Measurements from ENCODE around the gene PCED1B.
"Not testable (repeated sequence)": the region's sequence is repeated elsewhere in the genome, so short reads cannot be mapped to it uniquely, and the experiment has no call there.

Gene PCED1B

DNA sequence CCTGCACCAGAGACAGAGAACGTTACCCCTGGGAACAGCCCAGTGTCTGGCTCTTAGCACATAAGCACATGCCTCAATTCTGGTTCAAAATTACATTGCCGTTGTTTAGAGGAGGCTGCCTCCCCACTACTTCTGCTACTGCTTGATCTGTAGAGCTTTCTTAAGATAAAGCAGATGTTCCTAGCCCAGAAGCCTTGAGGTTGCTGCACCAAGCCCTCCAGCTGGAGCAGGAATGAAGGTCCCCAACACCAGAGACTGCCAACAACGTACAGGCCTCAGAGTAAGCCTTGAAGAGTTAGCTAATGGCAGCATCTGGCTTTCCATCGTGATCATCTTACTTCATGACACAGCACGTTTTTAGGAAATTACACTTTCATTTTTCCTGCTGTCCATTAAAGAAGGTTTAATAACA, 35.1 kb downstream of the PCED1B start:
- POLR2A ChIA-PET: no interaction called here
- H3K4me3 ChIP-seq (ENCODE audit: low read depth, low read length): no peak overlapping the region
- H3K27ac ChIP-seq (ENCODE audit: extremely low read depth, low read depth, low read length): no peak overlapping the region
- no peaks in the 10 kb centered on the region for H3K36me3 ChIP-seq (ENCODE audit: control insufficient read depth in 2 of 2, insufficient read depth in 1 of 2, low read length in 2 of 2)
- CTCF ChIA-PET: no interaction called here
- H3K9me3 ChIP-seq (ENCODE audit: control insufficient read depth, insufficient read depth, low read depth, low read length): no peaks in the 10 kb centered on the region
- TF ChIP-seq ZNF366 (tag by site-specific recombination; conservative IDR thresholded peaks at IDR 0.05) (no peak), ZNF37A (tag by site-specific recombination; IDR thresholded peaks at IDR 0.05) (no peak), SP2 (tag by site-specific recombination; IDR thresholded peaks at IDR 0.05) (no peak), ZSCAN23 (tag by site-specific recombination; IDR thresholded peaks at IDR 0.05) (no peak), ZNF571 (tag by site-specific recombination; IDR thresholded peaks at IDR 0.05) (no peak), KLF7 (tag by site-specific recombination; IDR thresholded peaks at IDR 0.05; ENCODE audit: borderline replicate concordance) (no peak), ZBTB17 (tag by site-specific recombination; IDR thresholded peaks at IDR 0.05) (no peak), ZNF140 (tag by site-specific recombination; IDR thresholded peaks at IDR 0.05) (no peak), ZFP69B (tag by site-specific recombination; IDR thresholded peaks at IDR 0.05) (no peak), BCL11A (tag by site-specific recombination; IDR thresholded peaks at IDR 0.05; ENCODE audit: low read depth) (no peak)
- TF ChIP-seq, protein P1, sequence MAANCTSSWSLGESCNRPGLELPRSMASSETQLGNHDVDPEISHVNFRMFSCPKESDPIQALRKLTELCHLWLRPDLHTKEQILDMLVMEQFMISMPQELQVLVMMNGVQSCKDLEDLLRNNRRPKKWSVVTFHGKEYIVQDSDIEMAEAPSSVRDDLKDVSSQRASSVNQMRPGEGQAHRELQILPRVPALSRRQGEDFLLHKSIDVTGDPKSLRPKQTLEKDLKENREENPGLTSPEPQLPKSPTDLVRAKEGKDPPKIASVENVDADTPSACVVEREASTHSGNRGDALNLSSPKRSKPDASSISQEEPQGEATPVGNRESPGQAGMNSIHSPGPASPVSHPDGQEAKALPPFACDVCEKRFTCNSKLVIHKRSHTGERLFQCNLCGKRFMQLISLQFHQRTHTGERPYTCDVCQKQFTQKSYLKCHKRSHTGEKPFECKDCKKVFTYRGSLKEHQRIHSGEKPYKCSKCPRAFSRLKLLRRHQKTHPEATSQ (tag by site-specific recombination; IDR thresholded peaks at IDR 0.05): no peak
- TF ChIP-seq, protein P2, sequence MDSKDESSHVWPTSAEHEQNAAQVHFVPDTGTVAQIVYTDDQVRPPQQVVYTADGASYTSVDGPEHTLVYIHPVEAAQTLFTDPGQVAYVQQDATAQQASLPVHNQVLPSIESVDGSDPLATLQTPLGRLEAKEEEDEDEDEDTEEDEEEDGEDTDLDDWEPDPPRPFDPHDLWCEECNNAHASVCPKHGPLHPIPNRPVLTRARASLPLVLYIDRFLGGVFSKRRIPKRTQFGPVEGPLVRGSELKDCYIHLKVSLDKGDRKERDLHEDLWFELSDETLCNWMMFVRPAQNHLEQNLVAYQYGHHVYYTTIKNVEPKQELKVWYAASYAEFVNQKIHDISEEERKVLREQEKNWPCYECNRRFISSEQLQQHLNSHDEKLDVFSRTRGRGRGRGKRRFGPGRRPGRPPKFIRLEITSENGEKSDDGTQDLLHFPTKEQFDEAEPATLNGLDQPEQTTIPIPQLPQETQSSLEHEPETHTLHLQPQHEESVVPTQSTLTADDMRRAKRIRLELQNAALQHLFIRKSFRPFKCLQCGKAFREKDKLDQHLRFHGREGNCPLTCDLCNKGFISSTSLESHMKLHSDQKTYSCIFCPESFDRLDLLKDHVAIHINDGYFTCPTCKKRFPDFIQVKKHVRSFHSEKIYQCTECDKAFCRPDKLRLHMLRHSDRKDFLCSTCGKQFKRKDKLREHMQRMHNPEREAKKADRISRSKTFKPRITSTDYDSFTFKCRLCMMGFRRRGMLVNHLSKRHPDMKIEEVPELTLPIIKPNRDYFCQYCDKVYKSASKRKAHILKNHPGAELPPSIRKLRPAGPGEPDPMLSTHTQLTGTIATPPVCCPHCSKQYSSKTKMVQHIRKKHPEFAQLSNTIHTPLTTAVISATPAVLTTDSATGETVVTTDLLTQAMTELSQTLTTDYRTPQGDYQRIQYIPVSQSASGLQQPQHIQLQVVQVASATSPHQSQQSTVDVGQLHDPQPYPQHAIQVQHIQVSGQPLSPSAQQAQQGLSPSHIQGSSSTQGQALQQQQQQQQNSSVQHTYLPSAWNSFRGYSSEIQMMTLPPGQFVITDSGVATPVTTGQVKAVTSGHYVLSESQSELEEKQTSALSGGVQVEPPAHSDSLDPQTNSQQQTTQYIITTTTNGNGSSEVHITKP (tag by site-specific recombination; IDR thresholded peaks at IDR 0.05): no peak
- no peaks in the 10 kb centered on the region for H3K4me1 ChIP-seq (ENCODE audit: control insufficient read depth, insufficient read depth, low read length)

DNA sequence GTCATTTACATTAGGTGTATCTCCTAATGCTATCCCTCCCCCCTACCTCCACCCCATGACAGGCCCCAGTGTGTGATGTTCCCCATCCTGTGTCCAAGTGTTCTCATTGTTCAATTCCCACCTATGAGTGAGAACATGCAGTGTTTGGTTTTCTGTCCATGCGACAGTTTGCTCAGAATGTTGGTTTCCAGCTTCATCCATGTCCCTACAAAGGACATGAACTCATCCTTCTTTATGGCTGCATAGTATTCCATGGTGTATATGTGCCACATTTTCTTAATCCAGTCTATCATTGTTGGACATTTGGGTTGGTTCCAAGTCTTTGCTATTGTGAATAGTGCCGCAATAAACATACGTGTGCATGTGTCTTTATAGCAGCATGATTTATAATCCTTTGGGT, 37.9 kb downstream of the PCED1B start:
- H3K9me3 ChIP-seq (ENCODE audit: control insufficient read depth, insufficient read depth, low read depth, low read length); H3K4me1 ChIP-seq (ENCODE audit: control insufficient read depth, insufficient read depth, low read length); H3K4me3 ChIP-seq (ENCODE audit: low read depth, low read length); H3K36me3 ChIP-seq (ENCODE audit: control insufficient read depth in 2 of 2, insufficient read depth in 1 of 2, low read length in 2 of 2); CTCF ChIA-PET; POLR2A ChIA-PET; H3K27ac ChIP-seq (ENCODE audit: extremely low read depth, low read depth, low read length): not testable (repeated sequence)
- TF ChIP-seq, protein P3, sequence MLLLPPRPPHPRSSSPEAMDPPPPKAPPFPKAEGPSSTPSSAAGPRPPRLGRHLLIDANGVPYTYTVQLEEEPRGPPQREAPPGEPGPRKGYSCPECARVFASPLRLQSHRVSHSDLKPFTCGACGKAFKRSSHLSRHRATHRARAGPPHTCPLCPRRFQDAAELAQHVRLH (tag by site-specific recombination; IDR thresholded peaks at IDR 0.05): 0 out of 2 replicates have a peak, but pooled peaks have one; percentile 15
- peak; percentile 92 for TF ChIP-seq ZNF146 (tag by site-specific recombination; IDR thresholded peaks at IDR 0.05)

DNA sequence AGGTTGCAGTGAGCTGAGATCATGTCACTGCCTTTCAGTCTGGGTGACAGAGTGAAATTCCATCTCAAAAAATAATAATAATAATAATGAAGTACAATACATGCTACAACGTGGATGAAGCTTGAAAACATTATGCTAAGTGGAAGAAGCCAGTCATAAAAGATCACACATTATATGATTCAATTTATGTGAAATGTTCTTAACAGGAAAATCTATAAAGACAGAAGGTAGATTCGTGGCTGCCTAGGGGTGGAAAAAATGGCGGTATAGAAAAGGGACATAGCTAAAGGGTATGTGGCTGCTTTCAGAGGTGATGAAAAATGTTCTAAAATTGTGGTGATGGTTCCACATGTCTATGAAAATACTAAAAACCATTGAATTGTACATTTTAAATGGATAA, 41.3 kb downstream of the PCED1B start:
- POLR2A ChIA-PET: no interaction called here
- CTCF ChIA-PET: interaction anchor here (2.0 kb wide), 1 partner anchor 49 kb away, joined by 7 read pairs; no protein-coding TSS in a partner anchor
- Histone ChIP-seq H3K4me1 (ENCODE audit: control insufficient read depth, insufficient read depth, low read length) (no peaks in the 10 kb centered on the region), H3K27ac (ENCODE audit: extremely low read depth, low read depth, low read length) (no peak overlapping the region), H3K9me3 (ENCODE audit: control insufficient read depth, insufficient read depth, low read depth, low read length) (no peaks in the 10 kb centered on the region), H3K36me3 (ENCODE audit: control insufficient read depth in 2 of 2, insufficient read depth in 1 of 2, low read length in 2 of 2) (no peaks in the 10 kb centered on the region), H3K4me3 (ENCODE audit: low read depth, low read length) (no peak overlapping the region)
- TF ChIP-seq ZNF2 (tag by site-specific recombination; IDR thresholded peaks at IDR 0.05): no peak
- TF ChIP-seq, protein P4, sequence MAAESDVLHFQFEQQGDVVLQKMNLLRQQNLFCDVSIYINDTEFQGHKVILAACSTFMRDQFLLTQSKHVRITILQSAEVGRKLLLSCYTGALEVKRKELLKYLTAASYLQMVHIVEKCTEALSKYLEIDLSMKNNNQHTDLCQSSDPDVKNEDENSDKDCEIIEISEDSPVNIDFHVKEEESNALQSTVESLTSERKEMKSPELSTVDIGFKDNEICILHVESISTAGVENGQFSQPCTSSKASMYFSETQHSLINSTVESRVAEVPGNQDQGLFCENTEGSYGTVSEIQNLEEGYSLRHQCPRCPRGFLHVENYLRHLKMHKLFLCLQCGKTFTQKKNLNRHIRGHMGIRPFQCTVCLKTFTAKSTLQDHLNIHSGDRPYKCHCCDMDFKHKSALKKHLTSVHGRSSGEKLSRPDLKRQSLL (tag by site-specific recombination; IDR thresholded peaks at IDR 0.05): no peak
- no peak for TF ChIP-seq ZNF561 (tag by site-specific recombination; IDR thresholded peaks at IDR 0.05; ENCODE audit: borderline replicate concordance)
- no peak for TF ChIP-seq BCL11B (tag by site-specific recombination; IDR thresholded peaks at IDR 0.05; ENCODE audit: low read depth)
- TF ChIP-seq, protein P5, sequence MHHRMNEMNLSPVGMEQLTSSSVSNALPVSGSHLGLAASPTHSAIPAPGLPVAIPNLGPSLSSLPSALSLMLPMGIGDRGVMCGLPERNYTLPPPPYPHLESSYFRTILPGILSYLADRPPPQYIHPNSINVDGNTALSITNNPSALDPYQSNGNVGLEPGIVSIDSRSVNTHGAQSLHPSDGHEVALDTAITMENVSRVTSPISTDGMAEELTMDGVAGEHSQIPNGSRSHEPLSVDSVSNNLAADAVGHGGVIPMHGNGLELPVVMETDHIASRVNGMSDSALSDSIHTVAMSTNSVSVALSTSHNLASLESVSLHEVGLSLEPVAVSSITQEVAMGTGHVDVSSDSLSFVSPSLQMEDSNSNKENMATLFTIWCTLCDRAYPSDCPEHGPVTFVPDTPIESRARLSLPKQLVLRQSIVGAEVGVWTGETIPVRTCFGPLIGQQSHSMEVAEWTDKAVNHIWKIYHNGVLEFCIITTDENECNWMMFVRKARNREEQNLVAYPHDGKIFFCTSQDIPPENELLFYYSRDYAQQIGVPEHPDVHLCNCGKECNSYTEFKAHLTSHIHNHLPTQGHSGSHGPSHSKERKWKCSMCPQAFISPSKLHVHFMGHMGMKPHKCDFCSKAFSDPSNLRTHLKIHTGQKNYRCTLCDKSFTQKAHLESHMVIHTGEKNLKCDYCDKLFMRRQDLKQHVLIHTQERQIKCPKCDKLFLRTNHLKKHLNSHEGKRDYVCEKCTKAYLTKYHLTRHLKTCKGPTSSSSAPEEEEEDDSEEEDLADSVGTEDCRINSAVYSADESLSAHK (tag by site-specific recombination; IDR thresholded peaks at IDR 0.05): no peak
- TF ChIP-seq ZNF510 (tag by site-specific recombination; IDR thresholded peaks at IDR 0.05; ENCODE audit: insufficient replicate concordance): no peak
- no peak for TF ChIP-seq WT1 (tag by site-specific recombination; IDR thresholded peaks at IDR 0.05)

Measured in HEK293 (cell line).